Endothelial cell of umbilical vein (primary cell): ENCODE measurements around the gene CNN2.

Experiments used
- EZH2 ChIP-seq: IDR thresholded peaks from 2 replicates; pipeline ENCODE4 v1.6.1; 2012; ENCODE audit warnings: borderline replicate concordance, low read depth, mild to moderate bottlenecking, moderate library complexity, low read length, inconsistent platforms; ENCODE audit not compliant: severe bottlenecking
- GATA2 ChIP-seq: IDR thresholded peaks from 2 replicates; pipeline ENCODE4 v1.7.0; 2011; ENCODE audit warnings: low read depth, mild to moderate bottlenecking, moderate library complexity, mixed read lengths, low read length; ENCODE audit not compliant: insufficient read length, insufficient read depth
- JUN ChIP-seq: IDR thresholded peaks from 2 replicates; pipeline ENCODE4 v1.6.1; 2011; ENCODE audit warnings: borderline replicate concordance, low read depth; ENCODE audit not compliant: insufficient read length, insufficient read depth
- MYC ChIP-seq: IDR thresholded peaks from one replicate; pipeline ENCODE4 v1.6.1; 2011; ENCODE audit warnings: mild to moderate bottlenecking, low read depth, low read length
- POLR2A ChIP-seq: IDR thresholded peaks from 2 replicates; pipeline ENCODE4 v1.6.1; 2012; ENCODE audit warnings: low read depth, mild to moderate bottlenecking, control low read depth, low read length
- POLR2AphosphoS5 ChIP-seq: IDR thresholded peaks from 2 replicates; pipeline ENCODE4 v1.6.1; 2012; ENCODE audit warnings: low read depth, mild to moderate bottlenecking, control low read depth, low read length, moderate library complexity; ENCODE audit not compliant: insufficient read depth
- TF ChIP-seq, protein P1 (sequence below), 2 donors: IDR thresholded peaks; 1 replicate in 1 of 2; 2 replicates in 1 of 2; pipeline ENCODE4 v1.5.1; 2011; ENCODE audit warnings: low read length in 2 of 2, mild to moderate bottlenecking in 2 of 2, moderate library complexity in 2 of 2, control low read depth in 1 of 2, inconsistent platforms in 1 of 2, low read depth in 1 of 2; ENCODE audit not compliant: insufficient read depth in 1 of 2; ENCODE audit errors: extremely low read depth in 1 of 2
- TF ChIP-seq, protein P2 (sequence below): IDR thresholded peaks from 2 replicates; pipeline ENCODE4 v1.6.1; 2011; ENCODE audit not compliant: insufficient read depth, insufficient read length

DNA sequence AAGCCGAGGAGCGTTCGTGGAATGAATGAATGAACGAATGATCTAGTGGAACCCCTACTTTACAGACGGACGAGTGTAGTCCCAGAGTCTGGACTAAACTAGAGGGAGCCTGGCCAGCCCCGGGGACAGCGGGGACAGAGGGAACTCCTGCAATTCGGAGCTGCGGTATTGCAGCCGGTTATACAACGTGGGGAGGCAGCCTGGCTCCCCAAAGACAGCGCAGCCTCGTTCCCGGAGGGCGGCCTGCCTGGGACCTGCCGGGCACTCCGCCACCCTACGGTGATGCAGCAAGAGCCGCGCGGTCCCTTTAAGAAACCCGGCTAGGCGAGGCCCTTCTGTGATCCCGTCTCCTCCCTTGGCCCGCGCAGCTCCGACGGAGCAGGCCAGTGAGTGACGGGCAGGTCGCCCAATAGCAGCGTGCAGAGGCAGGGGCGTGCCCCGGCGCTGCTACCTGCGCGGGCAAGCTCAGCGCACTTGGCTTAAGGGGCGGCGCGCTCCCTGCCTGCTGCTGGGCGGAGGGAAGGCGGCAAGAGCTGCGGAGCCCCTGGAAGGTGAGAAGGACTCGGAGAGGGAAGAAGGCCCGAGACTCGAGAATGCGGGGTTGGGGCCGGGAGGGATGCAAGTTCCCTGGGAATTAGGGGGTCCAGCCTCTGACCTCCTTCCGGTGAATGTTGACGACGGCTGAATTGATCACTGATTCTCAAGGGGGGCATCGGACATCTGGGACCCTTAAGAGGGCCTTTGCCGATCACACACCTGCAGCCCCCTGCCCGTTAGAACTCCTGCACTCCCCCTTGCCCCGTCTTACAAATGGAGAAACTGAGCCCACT, 13.5 kb downstream of the CNN2 start, which contains the start of gene ABCA7:
- TF ChIP-seq, protein P1, sequence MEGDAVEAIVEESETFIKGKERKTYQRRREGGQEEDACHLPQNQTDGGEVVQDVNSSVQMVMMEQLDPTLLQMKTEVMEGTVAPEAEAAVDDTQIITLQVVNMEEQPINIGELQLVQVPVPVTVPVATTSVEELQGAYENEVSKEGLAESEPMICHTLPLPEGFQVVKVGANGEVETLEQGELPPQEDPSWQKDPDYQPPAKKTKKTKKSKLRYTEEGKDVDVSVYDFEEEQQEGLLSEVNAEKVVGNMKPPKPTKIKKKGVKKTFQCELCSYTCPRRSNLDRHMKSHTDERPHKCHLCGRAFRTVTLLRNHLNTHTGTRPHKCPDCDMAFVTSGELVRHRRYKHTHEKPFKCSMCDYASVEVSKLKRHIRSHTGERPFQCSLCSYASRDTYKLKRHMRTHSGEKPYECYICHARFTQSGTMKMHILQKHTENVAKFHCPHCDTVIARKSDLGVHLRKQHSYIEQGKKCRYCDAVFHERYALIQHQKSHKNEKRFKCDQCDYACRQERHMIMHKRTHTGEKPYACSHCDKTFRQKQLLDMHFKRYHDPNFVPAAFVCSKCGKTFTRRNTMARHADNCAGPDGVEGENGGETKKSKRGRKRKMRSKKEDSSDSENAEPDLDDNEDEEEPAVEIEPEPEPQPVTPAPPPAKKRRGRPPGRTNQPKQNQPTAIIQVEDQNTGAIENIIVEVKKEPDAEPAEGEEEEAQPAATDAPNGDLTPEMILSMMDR (IDR thresholded peaks at IDR 0.05; ENCODE audit: extremely low read depth in 1 of 2, insufficient read depth in 1 of 2, low read depth in 1 of 2, low read length in 2 of 2), result no peak
- TF ChIP-seq EZH2 (no peak), JUN (no peak), POLR2AphosphoS5 (peak; percentile 83), POLR2A (peak; percentile 44), GATA2 (no peak), MYC (no peak)
- TF ChIP-seq, protein P2, sequence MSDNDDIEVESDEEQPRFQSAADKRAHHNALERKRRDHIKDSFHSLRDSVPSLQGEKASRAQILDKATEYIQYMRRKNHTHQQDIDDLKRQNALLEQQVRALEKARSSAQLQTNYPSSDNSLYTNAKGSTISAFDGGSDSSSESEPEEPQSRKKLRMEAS, result no peak
